Loucy (cell line): ENCODE data around the gene SORCS1.

ENCODE experiments used
- H2AFZ ChIP-seq: fragments of 200-600 bp; sonication (generic); 2 replicates; pipeline ENCODE4 v1.6.0; 2016; ENCODE audit warnings: antibody characterized with exemption, mild to moderate bottlenecking, low read length, moderate library complexity
- H3F3A ChIP-seq: fragments of 200-600 bp; 2 replicates; pipeline ENCODE4 v1.6.0; 2016; ENCODE audit warnings: antibody characterized with exemption, low read depth, mild to moderate bottlenecking
- H3K27me3 ChIP-seq: fragments of 200-600 bp; sonication (generic); 2 replicates; pipeline ENCODE4 v1.6.1; 2014; ENCODE audit warnings: low read length, mild to moderate bottlenecking; ENCODE audit not compliant: insufficient read depth, poor library complexity, severe bottlenecking
- H3K36me3 ChIP-seq: fragments of 200-600 bp; sonication (generic); 2 replicates; pipeline ENCODE4 v1.6.1; 2016; ENCODE audit warnings: low read length; ENCODE audit not compliant: insufficient read depth
- H3K4me1 ChIP-seq: fragments of 200-600 bp; sonication (generic); 2 replicates; pipeline ENCODE4 v1.5.1; 2014; ENCODE audit warnings: low read length, mild to moderate bottlenecking; ENCODE audit not compliant: insufficient read depth, poor library complexity, severe bottlenecking
- H3K4me2 ChIP-seq: fragments of 200-600 bp; sonication (generic); 2 replicates; pipeline ENCODE4 v1.6.0; 2014; ENCODE audit warnings: antibody characterized with exemption, low read length, low read depth, mild to moderate bottlenecking; ENCODE audit not compliant: poor library complexity, severe bottlenecking
- H3K4me3 ChIP-seq: fragments of 200-600 bp; sonication (generic); 2 replicates; pipeline ENCODE4 v1.5.1; 2014; ENCODE audit warnings: low read length, mild to moderate bottlenecking, mixed read lengths; ENCODE audit not compliant: poor library complexity, severe bottlenecking
- H3K79me2 ChIP-seq: fragments of 200-600 bp; sonication (generic); 2 replicates; pipeline ENCODE4 v1.6.1; 2014; ENCODE audit warnings: low read length; ENCODE audit not compliant: insufficient read depth
- H3K9ac ChIP-seq: fragments of 200-600 bp; sonication (generic); 2 replicates; pipeline ENCODE4 v1.6.0; 2014; ENCODE audit warnings: mild to moderate bottlenecking, low read depth, low read length, moderate library complexity; ENCODE audit not compliant: poor library complexity, severe bottlenecking
- H3K9me2 ChIP-seq: fragments of 200-600 bp; sonication (generic); replicated peaks from 2 replicates; pipeline ENCODE4 v1.6.1; 2016; ENCODE audit warnings: low read depth, low read length, mixed read lengths
- H3K9me3 ChIP-seq: fragments of 200-600 bp; sonication (generic); 2 replicates; pipeline ENCODE4 v1.6.1; 2014; ENCODE audit warnings: mild to moderate bottlenecking, antibody characterized with exemption, low read length, low read depth; ENCODE audit not compliant: insufficient read depth
- H4K20me1 ChIP-seq: fragments of 200-600 bp; sonication (generic); 2 replicates; pipeline ENCODE4 v1.6.0; 2014; ENCODE audit warnings: antibody characterized with exemption, low read length, mild to moderate bottlenecking; ENCODE audit not compliant: insufficient read depth, poor library complexity, severe bottlenecking
- CTCF ChIP-seq: fragments of 200-600 bp; sonication (generic); conservative IDR thresholded peaks from 2 replicates; pipeline ENCODE4 v1.5.1; 2014; ENCODE audit warnings: mild to moderate bottlenecking, antibody characterized with exemption, low read length
- EZH2phosphoT487 ChIP-seq: fragments of 200-600 bp; IDR thresholded peaks from 2 replicates; pipeline ENCODE4 v1.6.1; 2018; ENCODE audit warnings: antibody characterized with exemption, mild to moderate bottlenecking, moderate library complexity, borderline replicate concordance

SORCS1 gene

DNA sequence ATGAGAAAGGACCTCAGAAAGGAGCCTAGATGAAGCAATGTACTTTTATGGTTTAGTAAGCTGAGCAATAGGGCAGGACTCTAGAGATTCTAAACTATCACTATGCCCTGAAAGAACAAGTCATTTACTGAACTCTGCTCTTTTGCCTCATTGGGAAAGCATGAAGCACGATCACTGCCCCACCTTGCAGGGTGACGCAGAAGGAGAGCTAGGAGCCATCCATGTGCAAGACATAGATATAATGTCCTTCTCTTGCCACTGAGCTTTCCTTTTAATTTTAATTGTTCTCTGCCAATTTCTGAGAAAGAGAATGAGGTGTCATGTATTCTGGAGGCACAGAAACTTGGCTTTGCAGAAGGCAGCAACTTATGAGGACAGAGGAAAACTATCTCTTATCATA, 108.3 kb downstream of the SORCS1 start:
- Histone ChIP-seq H4K20me1 (no peaks in the 10 kb centered on the region), H3F3A (no peaks in the 10 kb centered on the region), H3K4me2 (no peak overlapping the region), H2AFZ (no peak overlapping the region), H3K9ac (no peak overlapping the region), H3K79me2 (no peaks in the 10 kb centered on the region), H3K9me3 (no peaks in the 10 kb centered on the region), H3K27me3 (no peaks in the 10 kb centered on the region), H3K4me3 (no peak overlapping the region), H3K4me1 (no peaks in the 10 kb centered on the region), H3K36me3 (no peaks in the 10 kb centered on the region), H3K9me2 (no peaks in the 10 kb centered on the region)
- TF ChIP-seq CTCF (no peak), EZH2phosphoT487 (no peak)

- Histone ChIP-seq H3F3A (no peaks in the 10 kb centered on the region), H4K20me1 (no peaks in the 10 kb centered on the region), H3K9me3 (no peaks in the 10 kb centered on the region), H3K79me2 (no peaks in the 10 kb centered on the region), H3K9me2 (no peaks in the 10 kb centered on the region), H3K4me1 (no peaks in the 10 kb centered on the region), H3K36me3 (no peaks in the 10 kb centered on the region), H3K4me3 (no peak overlapping the region), H3K27me3 (no peaks in the 10 kb centered on the region), H2AFZ (no peak overlapping the region), H3K4me2 (no peak overlapping the region), H3K9ac (no peak overlapping the region)
- TF ChIP-seq EZH2phosphoT487 (no peak), CTCF (no peak)
Measured at GRCh38 chr10:107054469-107055156, 109.9 kb downstream of the SORCS1 start.

- Histone ChIP-seq H3K79me2 (no peaks in the 10 kb centered on the region), H3K9me3 (no peaks in the 10 kb centered on the region), H3K4me2 (no peak overlapping the region), H2AFZ (no peak overlapping the region), H4K20me1 (no peaks in the 10 kb centered on the region), H3K9ac (no peak overlapping the region), H3K4me3 (no peak overlapping the region), H3K27me3 (no peaks in the 10 kb centered on the region), H3K4me1 (no peaks in the 10 kb centered on the region), H3K9me2 (no peaks in the 10 kb centered on the region), H3F3A (no peaks in the 10 kb centered on the region), H3K36me3 (no peaks in the 10 kb centered on the region)
- no peak for TF ChIP-seq EZH2phosphoT487
- TF ChIP-seq CTCF = no peak
Measured at GRCh38 chr10:107051769-107052168, 112.7 kb downstream of the SORCS1 start.
